HCT116 (cell line): ENCODE data around the gene SNX15.
"Not testable (repeated sequence)": the region's sequence is repeated elsewhere in the genome, so short reads cannot be mapped to it uniquely, and the experiment has no call there.

Experiments used
- CTCF ChIP-seq, 3 experiments: fragments of 200-600 bp in 1 of 3; sonication (generic) in 1 of 3; IDR thresholded peaks in 2 of 3; conservative IDR thresholded peaks in 1 of 3; 2 replicates each; pipeline ENCODE4 v1.5.1; 2012 to 2017; ENCODE audit warnings: low read depth in 2 of 3, low read length in 2 of 3, antibody characterized with exemption in 1 of 3, borderline replicate concordance in 1 of 3, control low read depth in 1 of 3, mild to moderate bottlenecking in 1 of 3, mixed read lengths in 1 of 3, mixed run types in 1 of 3, moderate library complexity in 1 of 3; ENCODE audit not compliant: insufficient read depth in 1 of 3
- ELF1 ChIP-seq: IDR thresholded peaks from 2 replicates; pipeline ENCODE4 v1.6.1; 2012; ENCODE audit warnings: low read depth, borderline replicate concordance
- FOSL1 ChIP-seq: IDR thresholded peaks from 2 replicates; pipeline ENCODE4 v1.6.1; 2012; ENCODE audit warnings: low read depth
- POLR2AphosphoS5 ChIP-seq: IDR thresholded peaks from 2 replicates; pipeline ENCODE4 v1.6.1; 2011; ENCODE audit warnings: mild to moderate bottlenecking, low read depth, low read length, moderate library complexity
- REST ChIP-seq: IDR thresholded peaks from 2 replicates; pipeline ENCODE4 v1.6.1; 2012; ENCODE audit warnings: low read depth

GRCh38 chr11:65003968-65004367 lies 23.3 kb upstream of the SNX15 start:
- not testable (repeated sequence) for TF ChIP-seq FOSL1; POLR2AphosphoS5; REST; CTCF (IDR thresholded peaks at IDR 0.05 in 2 of 3, conservative IDR thresholded peaks at IDR 0.05 in 1 of 3; ENCODE audit: borderline replicate concordance in 1 of 3, insufficient read depth in 1 of 3, low read depth in 2 of 3, low read length in 2 of 3); ELF1
